GM12892 (cell line): ENCODE measurements around the gene LCN6.

Experiments used
- POLR2A ChIP-seq: IDR thresholded peaks from 2 replicates; pipeline ENCODE4 v1.6.1; 2011; ENCODE audit warnings: low read depth, low read length, control low read depth
- POLR2AphosphoS5 ChIP-seq: IDR thresholded peaks from 2 replicates; pipeline ENCODE4 v1.6.1; 2011; ENCODE audit warnings: low read depth, low read length, control low read depth
- TAF1 ChIP-seq: IDR thresholded peaks from 2 replicates; pipeline ENCODE4 v1.6.1; 2011; ENCODE audit warnings: low read depth, mild to moderate bottlenecking, control low read depth, low read length, borderline replicate concordance

GRCh38 chr9:136724772-136725171 is 23.6 kb downstream of the LCN6 start:
- TF ChIP-seq POLR2A: no peak
- TF ChIP-seq POLR2AphosphoS5: no peak
- TF ChIP-seq TAF1: no peak
